GM18517 (cell line): ENCODE measurements around the gene LINGO3.
"Not testable (repeated sequence)": the region's sequence is repeated elsewhere in the genome, so short reads cannot be mapped to it uniquely, and the experiment has no call there.

ENCODE experiments used
- ATAC-seq: cut with Tn5 transposase; IDR thresholded peaks from one replicate; pipeline ENCODE4 v1.9.1; 2021; ENCODE audit warnings: mild to moderate bottlenecking, moderate library complexity; ENCODE audit not compliant: unreplicated experiment

Gene LINGO3, protein sequence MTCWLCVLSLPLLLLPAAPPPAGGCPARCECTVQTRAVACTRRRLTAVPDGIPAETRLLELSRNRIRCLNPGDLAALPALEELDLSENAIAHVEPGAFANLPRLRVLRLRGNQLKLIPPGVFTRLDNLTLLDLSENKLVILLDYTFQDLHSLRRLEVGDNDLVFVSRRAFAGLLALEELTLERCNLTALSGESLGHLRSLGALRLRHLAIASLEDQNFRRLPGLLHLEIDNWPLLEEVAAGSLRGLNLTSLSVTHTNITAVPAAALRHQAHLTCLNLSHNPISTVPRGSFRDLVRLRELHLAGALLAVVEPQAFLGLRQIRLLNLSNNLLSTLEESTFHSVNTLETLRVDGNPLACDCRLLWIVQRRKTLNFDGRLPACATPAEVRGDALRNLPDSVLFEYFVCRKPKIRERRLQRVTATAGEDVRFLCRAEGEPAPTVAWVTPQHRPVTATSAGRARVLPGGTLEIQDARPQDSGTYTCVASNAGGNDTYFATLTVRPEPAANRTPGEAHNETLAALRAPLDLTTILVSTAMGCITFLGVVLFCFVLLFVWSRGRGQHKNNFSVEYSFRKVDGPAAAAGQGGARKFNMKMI

DNA sequence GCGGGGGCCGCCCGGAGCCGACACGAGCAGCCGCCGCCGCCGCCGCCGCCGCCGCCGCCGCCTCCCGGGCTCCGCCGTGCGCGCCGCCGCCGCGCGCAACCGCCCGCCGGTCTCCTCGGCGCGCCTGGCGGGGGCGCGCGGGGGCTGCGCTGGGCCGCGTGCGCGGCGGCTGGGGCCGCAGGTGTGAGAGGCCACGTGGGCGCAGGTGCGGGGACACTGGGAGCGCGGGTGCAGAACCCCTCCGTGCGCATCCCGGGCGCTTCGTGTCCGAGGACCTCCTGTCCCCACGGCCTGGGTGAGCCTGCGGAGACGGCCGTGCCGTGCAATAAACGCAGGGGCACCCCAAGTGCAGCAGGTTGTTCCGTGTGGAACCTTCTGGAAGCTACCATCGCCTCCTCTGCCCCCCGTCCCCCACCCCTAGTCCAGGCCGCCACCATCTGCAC is at the start of gene LINGO3:
LINGO3 (minus strand) TSS at position 41 of the 443 bp plus-strand sequence. CDS start 16,378 bp downstream, outside the sequence.
- no peak for ATAC-seq

DNA sequence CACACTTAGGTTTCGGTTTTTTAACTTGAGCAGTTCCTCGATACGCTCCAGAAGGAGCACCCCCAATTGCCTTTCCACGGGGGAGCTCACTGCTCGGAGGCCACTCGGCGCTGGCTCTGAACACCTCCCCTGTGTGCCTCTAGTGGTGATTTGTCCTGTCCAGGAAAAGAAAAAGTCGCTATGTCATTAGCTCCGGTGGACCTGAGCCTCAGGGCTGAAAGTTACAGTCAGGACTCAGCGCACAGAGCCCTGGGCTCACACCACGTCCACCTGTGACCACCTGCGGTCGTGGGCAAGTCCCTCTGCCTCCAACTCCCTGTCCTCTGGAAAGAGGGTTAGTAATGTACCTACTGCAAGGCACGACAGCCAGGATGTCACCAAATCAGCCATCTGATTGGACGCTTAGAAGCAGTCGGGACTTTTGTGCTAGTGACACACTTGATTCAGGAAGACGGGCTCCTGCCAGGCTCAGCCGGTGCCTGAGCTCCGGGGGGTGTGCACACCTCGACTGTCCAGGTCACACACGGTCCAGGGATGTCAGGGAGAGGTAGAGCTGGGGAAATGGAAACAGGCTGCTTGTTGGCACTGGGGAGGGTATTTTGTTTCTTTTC is 48.2 kb upstream of the LINGO3 start:
- ATAC-seq, result no peak

DNA sequence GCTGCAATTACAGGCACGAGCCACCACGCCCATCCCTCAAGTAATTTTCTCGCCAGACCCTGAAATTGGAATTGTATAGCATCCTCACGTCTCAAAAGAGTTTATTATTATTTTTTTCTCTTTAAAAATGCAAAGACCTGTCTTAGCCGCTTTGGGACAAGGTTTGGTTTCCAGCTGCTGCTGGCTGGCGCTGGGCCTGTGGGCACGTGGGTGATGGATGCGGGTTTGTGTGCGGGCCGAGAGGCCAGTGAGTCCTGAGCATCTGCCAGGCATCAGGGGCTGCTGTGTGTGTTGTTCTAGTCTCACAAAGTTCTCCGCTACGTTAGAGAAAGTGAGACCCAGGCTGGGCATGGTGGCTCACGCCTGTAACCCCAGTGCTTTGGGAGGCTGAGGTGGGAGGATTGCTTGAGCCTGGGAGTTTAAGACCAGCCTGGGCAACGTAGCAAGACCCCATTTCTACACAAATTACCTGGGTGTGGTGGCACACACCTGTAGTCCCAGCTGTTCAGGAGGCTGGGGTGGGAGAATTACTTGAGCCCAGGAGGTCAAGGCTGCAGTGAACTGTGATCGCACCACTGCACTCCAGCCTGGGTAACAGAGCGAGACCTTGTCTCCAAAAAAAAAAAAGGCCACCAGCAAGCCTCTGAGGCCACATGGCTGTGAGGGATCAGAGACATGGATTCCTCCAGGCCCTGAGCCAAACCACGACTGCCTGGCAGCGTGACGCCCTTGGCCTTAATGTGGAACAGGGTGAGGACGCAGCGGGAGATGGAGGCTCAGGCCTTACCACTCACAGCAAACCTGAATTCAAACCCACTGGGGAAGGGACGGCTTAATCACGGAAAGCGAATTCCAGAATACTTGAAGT is 47.4 kb upstream of the LINGO3 start:
- ATAC-seq, result no peak

DNA sequence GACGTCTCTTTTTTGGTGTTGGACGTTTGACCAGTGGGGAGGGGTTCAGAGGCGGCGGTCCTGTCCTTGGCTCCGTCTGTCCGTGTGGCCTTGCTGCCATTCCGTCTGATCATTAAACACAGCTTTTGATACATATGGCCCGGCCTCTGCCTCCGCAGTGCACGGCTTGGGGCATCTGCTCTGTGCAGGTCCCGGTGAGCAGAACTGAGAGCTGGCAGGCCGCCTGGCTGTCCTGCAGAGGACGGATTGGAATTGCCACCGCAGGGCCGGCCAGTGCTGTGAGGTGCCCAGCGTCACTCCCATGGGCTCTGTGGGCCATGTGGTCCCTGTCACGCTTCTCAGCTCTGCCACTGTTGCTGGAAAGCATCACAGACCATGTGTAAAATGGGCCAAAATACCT is 46.7 kb upstream of the LINGO3 start:
- ATAC-seq, result no peak

DNA sequence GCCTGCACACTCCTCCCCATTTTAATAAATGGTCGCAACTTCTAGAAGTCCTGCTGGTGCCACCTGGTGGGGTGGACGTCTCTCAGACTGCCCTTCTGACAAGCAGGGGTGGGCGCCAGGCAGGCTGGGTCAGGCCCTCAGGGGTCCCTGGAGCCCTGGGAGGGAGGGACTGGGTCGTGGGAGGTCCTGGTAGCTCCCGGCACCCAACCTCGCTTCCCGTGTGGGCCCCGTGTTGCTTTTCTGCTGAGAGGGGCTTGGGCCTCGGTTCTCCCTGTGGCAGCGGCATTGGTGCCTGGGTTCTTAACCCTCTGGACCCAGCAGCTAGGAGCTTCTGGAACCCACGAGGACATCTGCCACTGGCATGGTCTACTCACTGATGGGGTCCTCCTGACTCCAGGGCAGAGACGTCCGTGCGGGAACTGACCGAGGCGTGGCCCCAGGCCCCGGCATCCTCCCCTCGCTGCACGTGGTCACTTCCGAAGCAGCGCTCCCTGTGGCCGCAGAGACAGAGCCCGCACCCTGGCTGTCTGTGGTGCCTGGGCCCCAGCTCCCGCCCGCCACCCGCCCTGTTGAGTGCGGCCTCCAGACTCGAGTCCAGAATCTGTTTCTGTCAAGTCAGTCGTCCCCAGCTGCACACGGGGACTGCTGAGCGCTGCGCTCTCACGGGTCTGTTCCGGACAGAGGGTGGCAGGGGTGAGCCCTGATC is 46.1 kb upstream of the LINGO3 start:
- ATAC-seq, result no peak

DNA sequence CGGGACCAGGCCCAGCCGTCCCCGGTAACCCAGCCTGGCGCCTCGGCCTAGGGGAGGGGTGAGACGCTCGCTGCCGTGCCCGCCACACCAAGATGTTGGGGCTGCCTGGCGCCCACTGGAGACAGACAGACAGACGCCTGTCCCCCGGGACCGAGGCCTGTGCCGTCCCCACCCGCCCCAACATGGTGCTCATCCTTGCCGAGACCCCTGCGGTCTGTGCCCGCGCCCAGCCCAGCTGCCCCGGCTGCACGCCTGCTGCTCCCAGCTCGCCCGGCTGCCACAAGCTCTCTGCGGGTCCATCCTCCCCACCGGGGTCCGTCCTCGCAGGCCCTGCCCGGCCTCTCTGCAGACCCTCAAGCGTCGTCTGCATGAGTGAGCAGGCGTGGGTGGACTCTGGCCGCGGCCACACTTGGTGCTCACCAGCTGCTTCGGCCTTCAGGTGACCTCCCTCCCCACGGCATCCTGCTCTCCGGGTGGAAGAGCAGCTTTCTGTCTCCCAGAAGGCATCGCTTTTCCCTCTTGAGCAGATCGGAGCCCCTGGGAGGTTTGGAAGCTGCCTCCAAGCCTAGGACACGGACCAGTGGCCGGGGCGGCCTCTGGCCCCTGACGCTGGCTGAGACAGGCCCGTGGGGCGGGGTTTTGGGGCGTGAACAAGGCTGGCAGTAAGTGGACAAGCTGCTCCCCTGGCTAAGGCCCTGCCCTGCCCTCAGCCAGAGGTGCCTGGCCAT is 45.4 kb upstream of the LINGO3 start:
- ATAC-seq, result no peak

DNA sequence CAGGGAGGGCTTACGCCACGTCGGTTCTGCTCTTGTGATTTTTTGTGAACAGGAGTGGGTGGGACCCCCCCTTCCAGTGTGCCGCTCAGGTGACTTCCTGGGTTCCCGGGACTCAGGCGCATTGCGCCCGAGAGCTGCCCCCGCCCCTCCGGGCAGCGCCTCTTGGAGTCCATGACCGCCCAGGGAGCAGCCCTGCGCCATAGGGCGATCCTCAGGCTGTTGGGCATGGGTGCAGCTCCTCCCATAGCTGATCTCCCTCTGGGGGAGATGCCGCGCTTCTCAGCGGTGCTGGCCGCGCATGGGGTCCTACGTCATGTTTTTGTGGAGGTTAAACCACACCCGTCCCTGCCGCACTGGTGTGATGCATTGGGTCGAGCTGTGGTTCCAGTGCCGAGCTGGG is 44.2 kb upstream of the LINGO3 start:
- ATAC-seq, result no peak

DNA sequence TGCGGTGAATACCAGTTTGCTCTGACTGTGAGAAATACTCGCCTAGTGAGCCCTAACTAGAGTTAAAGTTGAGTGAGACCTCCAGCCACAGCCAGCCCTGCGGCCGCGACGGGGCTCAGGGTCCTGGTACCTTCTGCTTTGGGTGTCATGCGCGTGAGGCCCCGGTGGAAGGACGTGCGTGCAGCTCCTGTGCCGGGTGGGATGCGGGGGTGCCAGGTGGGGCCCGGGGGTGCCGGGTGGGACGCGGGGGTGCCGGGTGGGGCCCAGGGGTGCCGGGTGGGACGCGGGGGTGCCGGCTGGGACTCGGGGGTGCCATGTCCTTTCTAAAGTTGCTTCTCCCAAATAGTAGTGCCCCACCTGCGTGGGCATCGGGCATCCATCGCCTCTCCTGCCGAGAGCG is 43.6 kb upstream of the LINGO3 start:
- no peak for ATAC-seq

DNA sequence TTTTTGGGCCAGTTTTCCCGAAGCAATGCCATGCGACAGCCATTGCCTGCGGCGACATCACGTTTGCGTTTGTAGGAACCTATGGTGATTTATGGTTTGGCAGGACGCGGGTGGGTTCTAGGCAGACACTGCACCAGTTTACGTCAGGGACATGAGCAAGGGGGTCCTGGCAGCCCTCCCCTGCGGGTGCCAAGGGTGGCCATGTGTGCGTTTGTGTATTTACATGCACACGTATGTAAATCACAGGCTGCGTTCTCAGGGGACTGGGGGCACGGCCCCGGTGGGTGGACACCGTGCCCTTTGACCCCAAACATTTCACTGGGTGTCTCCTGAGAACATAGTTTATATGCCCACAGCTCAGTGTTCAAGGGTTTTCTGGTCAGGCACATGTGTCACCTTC is 42.7 kb upstream of the LINGO3 start:
- ATAC-seq, result no peak

DNA sequence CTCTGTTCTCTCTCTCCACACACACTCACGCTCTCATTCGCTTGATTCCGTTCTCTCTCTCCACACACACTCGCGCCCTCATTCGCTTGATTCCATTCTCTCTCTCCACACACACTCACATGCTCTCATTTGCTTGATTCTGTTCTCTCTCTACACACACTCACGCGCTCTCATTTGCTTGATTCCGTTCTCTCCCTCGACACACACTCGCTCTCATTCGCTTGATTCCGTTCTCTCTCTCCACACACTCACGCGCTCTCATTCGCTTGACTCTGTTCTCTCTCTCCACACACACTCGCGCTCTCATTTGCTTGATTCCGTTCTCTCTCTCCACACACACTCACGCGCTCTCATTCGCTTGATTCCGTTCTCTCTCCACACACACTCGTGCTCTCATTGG is 41.9 kb upstream of the LINGO3 start:
- ATAC-seq, result not testable (repeated sequence)

DNA sequence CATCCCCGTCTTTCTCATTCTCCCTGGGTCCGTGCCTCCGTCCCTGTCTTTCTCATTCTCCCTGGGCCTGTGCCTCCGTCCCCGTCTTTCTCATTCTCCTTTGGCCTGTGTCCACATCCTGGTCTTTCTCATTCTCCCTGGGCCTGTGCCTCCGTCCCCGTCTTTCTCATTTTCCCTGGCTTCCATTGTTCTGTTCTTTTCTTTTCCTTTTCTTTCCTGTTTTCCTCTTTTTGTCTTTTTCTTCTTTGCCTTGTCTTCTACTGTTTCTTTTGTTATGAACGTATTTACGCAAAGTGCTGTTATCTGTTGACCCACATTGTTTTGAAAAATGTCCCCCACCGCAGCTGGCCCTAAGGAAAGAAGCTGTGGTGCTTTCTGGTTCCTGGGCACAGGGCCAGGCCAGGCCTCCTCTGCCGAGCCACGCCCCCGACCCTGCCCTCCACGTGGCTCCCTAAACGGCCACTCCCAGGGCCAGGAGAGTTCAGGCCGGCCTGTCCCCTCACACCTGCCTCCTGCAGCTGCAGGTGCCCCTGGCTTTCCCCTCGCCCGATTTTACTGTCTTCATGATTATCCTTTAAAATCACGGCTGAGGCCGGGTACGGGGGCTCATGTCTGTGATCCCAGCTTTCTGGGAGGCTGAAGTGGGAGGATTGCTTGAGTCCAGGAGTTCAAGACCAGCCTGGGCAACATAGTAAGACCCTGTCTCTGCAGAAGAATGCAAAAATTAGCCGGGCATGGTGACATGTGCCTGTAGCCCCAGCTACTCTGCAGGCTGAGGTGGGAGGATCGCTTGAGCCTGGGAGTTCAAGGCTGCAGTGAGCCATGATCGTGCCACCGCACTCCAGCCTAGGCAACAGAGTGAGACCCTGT is 38.1 kb upstream of the LINGO3 start:
- no peak for ATAC-seq

DNA sequence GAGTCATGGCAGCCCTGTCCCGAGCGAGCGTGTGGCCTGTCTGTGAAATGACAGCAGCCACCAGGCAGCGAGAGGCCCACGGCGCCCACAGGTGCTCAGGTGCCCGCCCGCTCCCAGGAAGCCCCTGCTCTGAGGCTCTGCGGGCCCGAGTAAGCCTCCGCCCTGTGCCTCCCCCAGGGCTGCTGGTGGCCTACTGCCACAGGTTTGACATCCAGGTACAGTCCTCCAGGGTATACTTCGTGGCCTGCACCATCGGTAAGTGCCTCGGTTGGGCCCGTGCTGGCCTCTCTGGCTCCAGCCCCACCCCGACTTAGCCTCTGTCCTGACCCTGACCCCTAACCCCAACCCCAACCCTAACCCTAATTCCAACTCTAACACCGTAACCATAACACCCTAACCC is 37.1 kb upstream of the LINGO3 start:
- ATAC-seq, result no peak

DNA sequence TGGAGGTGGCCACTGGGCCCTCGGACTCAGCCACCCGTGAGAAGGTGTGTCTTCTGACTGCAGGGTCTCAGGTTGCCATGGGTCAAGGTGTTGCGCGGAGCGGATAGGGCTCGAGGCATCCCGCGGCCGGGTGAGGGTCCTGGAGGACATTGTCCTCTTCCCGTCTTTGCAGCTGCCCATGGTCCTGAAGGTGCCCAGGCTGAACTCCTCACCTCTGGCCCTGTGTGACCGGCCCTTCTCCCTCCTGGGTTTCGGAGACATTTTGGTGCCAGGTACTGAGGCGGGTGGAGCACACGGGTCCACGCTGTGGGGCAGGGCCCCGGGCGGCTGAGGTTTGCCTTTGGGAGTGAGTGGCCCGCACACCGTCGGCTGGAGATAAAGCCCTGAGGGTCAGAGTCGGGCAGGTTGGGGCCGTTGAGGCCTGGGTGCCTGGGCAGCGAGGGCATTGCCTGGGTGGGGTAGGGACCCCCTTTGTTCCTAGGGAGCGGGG is 36.5 kb upstream of the LINGO3 start:
- no peak for ATAC-seq

DNA sequence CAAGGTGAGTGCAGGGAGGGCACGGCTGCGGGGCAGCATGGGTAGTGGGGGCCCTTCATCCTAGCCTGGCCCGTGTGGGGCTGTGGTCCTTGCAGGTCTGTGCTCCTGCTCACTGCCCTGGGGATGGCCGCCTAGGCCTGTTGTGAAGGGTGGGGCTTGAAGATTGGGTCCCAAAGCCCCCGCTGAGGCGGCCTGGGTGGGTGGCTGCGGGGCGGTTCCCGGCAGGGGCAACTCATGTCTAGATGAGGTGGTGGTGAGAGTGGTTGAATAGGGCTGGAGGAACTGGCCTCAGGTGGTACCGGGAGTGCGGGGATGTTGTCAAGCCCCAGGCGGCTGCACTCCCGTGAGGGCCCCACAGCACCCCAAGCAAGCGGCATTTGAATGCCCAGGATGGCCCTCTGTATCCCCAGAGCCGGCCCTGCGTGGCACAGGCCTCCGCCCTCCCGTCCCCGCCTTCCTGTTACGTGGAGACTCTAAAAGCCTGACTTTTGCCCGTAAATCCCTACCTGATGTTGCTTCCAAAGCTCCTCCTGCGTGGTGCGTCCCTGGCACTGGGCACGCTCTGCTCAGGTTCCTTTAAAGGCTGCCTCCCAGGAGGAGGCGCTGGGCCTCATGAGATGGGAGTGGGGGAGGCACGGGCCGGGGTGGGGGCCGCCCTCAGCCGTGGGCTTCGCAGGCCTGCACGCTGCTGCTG is 35.5 kb upstream of the LINGO3 start:
- ATAC-seq, result no peak

DNA sequence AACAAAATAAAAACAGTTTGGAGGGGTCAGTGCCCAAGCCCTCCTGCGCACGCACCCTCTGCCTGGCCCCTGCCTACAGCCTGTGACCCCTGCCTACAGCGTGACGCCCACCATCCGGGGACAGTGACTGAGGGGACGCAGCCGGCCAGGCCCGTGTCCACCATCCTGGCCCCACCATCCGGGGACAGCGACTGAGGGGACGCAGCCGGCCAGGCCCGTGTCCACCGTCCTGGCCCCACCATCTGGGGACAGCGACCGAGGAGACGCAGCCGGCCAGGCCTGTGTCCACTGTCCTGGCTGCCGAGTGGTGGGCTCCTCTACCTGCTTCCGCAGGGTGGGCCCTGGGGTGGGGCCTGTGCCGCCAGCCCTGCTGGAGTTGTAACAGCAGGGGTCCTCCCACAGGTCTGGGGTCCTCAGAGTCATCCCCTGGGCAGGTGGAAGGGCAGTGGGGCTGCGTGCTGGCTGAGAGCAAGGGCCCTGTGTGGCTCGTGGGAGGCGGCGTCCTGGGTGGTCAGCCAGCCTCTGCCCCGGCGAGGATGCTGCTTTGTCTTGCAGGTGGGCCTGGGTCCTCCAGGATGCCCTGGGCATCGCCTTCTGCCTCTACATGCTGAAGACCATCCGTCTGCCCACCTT is 34.8 kb upstream of the LINGO3 start:
- no peak for ATAC-seq

DNA sequence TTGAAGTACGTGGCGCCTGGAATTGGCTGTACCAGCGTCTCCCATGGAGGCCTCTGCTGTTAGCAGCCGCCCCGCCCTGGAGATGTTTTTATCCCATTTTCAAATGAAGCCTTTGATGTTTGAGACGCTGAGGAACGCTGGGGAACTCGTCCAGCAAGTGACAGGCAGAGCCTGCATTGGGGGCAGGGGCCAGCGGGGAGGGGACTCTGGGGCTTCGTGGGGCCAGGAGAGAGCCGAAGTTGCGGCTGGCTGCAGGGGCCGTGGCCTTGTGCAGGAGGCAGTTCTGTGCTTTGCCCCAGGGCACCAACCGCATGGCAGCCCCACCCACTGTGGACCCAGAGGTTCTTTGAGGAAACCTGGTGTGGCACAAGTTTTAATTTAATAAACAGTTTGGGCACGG is 34.0 kb upstream of the LINGO3 start:
- no peak for ATAC-seq

DNA sequence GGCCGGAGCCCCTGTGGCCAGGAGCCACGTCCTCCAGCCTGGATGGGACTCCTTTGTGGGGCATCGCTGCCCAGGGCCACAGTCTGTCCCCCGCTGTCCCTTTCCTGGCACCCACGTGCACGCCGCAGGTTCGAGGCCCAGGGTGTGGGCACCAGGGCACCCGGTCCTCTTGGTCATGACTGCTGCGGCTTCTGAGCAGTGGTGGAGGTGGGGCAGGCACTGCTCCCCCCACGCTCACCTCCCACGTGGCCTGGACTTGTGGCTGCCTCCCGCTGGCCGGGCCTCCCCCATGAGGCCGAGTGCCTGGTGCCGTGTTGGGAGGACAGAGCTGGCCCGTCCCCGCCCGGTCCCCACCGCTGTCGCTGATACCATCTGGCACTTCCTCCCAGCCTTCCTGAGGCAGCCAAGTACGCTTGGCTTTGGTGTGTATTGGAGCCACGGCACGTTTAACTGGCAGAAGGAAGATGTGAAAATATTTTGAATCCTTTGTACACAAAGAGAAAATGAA is 33.3 kb upstream of the LINGO3 start:
- ATAC-seq, result no peak
